ENCODE data around the gene RHPN2. TPM values are rescaled to one million over a fixed set of nuclear protein-coding genes. Genes with fewer than 3 reads are reported as not detected.

The RHPN2 gene
- total RNA-seq, 1 experiment from 2014 or later: 32.8 TPM

DNA sequence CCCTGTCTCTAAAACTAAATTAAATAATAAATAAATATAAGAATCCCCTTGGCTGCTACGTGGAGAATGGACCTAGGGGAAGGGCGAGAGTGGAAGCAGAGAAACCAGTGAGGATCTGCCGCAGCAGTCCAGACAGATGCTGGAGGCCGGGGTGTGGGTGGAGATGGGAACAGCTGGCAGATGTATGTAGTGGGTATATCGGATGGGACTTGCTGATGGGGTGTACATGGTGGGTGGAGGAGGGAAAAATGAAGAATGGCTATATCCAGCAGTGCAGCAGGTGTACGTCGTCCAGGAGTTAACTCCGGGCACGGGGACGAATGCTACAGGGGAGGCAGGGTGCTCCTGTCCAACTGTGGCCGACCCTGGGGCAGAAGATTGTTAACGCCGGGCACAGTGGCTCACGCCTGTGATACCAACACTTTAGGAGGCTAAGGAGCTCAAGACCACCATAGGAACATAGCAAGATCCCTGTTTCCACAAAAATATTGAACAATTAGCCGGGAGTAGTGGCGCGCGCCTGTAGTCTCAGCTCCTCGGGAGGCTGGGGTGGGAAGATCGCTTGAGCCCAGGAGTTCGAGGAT, 93.6 kb downstream of the RHPN2 start:
- H3K36me3 ChIP-seq (ENCODE audit: low read depth, low read length): no peaks in the 10 kb centered on the region
- H3F3A ChIP-seq (ENCODE audit: low read length, unreplicated experiment): no peaks in the 10 kb centered on the region
- ATAC-seq: no peak
- H4K20me1 ChIP-seq (ENCODE audit: low read length): no peaks in the 10 kb centered on the region
- TSS peak; percentile 55 for BruUV-seq (replicated peaks)
- H3K4me1 ChIP-seq (ENCODE audit: insufficient read depth, low read length): no peaks in the 10 kb centered on the region
- no peaks in the 10 kb centered on the region for H3K9me3 ChIP-seq (ENCODE audit: low read length)
- H3K9ac ChIP-seq (ENCODE audit: low read length): peak overlapping the region; percentile 86
- no peaks in the 10 kb centered on the region for H3K9me2 ChIP-seq (replicated peaks; ENCODE audit: low read length)
- DNase-seq: no peak
- peak overlapping the region; percentile 92 for H3K4me2 ChIP-seq (ENCODE audit: low read length)
- intact Hi-C loops (cut with micrococcal nuclease): loop anchor here (5.0 to 10.0 kb wide), 3 partner anchors 104 to 279 kb away; partner anchors contain the start of gene NUDT19
- POLR2A ChIA-PET (ENCODE audit: unreplicated experiment): no interaction called here
- H3K27me3 ChIP-seq (ENCODE audit: low read length): no peaks in the 10 kb centered on the region
- H3K27ac ChIP-seq (ENCODE audit: low read length): no peak overlapping the region
- no peak for TF ChIP-seq EZH2phosphoT487 (IDR thresholded peaks at IDR 0.05; ENCODE audit: borderline replicate concordance, low read length)
- no peak for TF ChIP-seq EZH2 (IDR thresholded peaks at IDR 0.05; ENCODE audit: low read length, unreplicated experiment)
- TF ChIP-seq, protein P1, sequence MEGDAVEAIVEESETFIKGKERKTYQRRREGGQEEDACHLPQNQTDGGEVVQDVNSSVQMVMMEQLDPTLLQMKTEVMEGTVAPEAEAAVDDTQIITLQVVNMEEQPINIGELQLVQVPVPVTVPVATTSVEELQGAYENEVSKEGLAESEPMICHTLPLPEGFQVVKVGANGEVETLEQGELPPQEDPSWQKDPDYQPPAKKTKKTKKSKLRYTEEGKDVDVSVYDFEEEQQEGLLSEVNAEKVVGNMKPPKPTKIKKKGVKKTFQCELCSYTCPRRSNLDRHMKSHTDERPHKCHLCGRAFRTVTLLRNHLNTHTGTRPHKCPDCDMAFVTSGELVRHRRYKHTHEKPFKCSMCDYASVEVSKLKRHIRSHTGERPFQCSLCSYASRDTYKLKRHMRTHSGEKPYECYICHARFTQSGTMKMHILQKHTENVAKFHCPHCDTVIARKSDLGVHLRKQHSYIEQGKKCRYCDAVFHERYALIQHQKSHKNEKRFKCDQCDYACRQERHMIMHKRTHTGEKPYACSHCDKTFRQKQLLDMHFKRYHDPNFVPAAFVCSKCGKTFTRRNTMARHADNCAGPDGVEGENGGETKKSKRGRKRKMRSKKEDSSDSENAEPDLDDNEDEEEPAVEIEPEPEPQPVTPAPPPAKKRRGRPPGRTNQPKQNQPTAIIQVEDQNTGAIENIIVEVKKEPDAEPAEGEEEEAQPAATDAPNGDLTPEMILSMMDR (conservative IDR thresholded peaks at IDR 0.05; ENCODE audit: low read depth, low read length): no peak
- H3K4me3 ChIP-seq (ENCODE audit: low read length): peak overlapping the region; percentile 85
- CTCF ChIA-PET: interaction anchor here (0.5 to 0.6 kb wide), 2 partner anchors 88 to 154 kb away, joined by 4 to 5 read pairs; no protein-coding TSS in a partner anchor
- H2AFZ ChIP-seq (ENCODE audit: low read length): peak overlapping the region; percentile 89
- H3K79me2 ChIP-seq (ENCODE audit: low read length): peaks cover 19% of the 10 kb centered on the region

DNA sequence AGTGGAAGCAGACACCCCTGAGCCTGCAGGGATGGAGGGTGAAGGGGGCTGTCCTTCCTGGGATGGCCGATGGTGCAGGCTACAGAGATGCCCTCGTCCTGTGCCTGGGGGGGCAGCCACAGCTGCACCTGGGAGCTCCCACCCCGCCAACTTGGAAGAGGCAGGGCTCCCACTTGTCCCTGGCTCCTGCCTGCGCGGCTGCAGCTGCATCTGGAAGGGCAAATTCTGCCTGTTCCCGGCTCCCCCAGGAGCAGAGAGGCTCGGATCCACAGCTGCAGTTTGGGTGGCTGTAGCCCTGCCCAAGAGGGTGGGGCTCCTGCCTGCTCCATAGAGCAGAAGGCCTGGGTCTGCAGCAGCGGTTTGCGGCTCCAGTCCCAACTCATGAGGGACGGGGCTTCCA, 95.1 kb downstream of the RHPN2 start:
- Histone ChIP-seq H4K20me1 (ENCODE audit: low read length) (no peaks in the 10 kb centered on the region), H3K36me3 (ENCODE audit: low read depth, low read length) (no peaks in the 10 kb centered on the region), H3K4me3 (ENCODE audit: low read length) (no peak overlapping the region), H3K9me2 (replicated peaks; ENCODE audit: low read length) (no peaks in the 10 kb centered on the region), H3K4me1 (ENCODE audit: insufficient read depth, low read length) (no peaks in the 10 kb centered on the region), H3F3A (ENCODE audit: low read length, unreplicated experiment) (no peaks in the 10 kb centered on the region), H3K9ac (ENCODE audit: low read length) (no peak overlapping the region), H2AFZ (ENCODE audit: low read length) (no peak overlapping the region), H3K27ac (ENCODE audit: low read length) (no peak overlapping the region), H3K4me2 (ENCODE audit: low read length) (no peak overlapping the region), H3K27me3 (ENCODE audit: low read length) (no peaks in the 10 kb centered on the region), H3K9me3 (ENCODE audit: low read length) (no peaks in the 10 kb centered on the region), H3K79me2 (ENCODE audit: low read length) (peaks cover 19% of the 10 kb centered on the region)
- intact Hi-C loops (cut with micrococcal nuclease): no loop called here
- ATAC-seq: no peak
- no TSS peak for BruUV-seq (replicated peaks)
- TF ChIP-seq EZH2 (IDR thresholded peaks at IDR 0.05; ENCODE audit: low read length, unreplicated experiment): no peak
- no peak for TF ChIP-seq EZH2phosphoT487 (IDR thresholded peaks at IDR 0.05; ENCODE audit: borderline replicate concordance, low read length)
- TF ChIP-seq, protein P1 (conservative IDR thresholded peaks at IDR 0.05; ENCODE audit: low read depth, low read length): no peak
- no peak for DNase-seq
- ChIA-PET CTCF (no interaction called here), POLR2A (ENCODE audit: unreplicated experiment) (no interaction called here)

DNA sequence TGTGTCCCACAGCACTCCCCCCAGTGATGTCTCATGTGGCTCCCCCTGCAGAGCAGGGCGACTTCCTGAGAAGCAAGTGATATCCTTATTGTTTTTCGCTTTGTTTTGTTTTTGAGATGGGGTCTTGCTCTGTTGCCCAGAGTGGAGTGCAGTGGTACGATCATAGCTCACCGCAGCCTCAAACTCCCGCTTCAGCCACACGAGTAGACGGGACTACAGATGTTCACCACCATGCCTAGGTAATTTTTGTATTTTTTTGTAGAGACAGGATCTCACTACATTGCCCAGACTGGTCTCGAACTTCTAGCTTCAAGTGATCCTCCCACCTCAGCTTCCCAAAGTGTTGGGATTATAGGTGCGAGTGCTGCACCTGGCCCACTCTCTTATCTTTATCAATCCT, 97.9 kb downstream of the RHPN2 start:
- H3K79me2 ChIP-seq (ENCODE audit: low read length): peaks cover 19% of the 10 kb centered on the region
- no peaks in the 10 kb centered on the region for H3K9me2 ChIP-seq (replicated peaks; ENCODE audit: low read length)
- H2AFZ ChIP-seq (ENCODE audit: low read length): no peak overlapping the region
- H3K4me2 ChIP-seq (ENCODE audit: low read length): no peak overlapping the region
- H4K20me1 ChIP-seq (ENCODE audit: low read length): no peaks in the 10 kb centered on the region
- H3K27ac ChIP-seq (ENCODE audit: low read length): no peak overlapping the region
- H3K9ac ChIP-seq (ENCODE audit: low read length): no peak overlapping the region
- TF ChIP-seq EZH2phosphoT487 (IDR thresholded peaks at IDR 0.05; ENCODE audit: borderline replicate concordance, low read length) (no peak), EZH2 (IDR thresholded peaks at IDR 0.05; ENCODE audit: low read length, unreplicated experiment) (no peak)
- TF ChIP-seq, protein P1 (conservative IDR thresholded peaks at IDR 0.05; ENCODE audit: low read depth, low read length): no peak
- intact Hi-C loops (cut with micrococcal nuclease): no loop called here
- no peaks in the 10 kb centered on the region for H3K4me1 ChIP-seq (ENCODE audit: insufficient read depth, low read length)
- no peak overlapping the region for H3K4me3 ChIP-seq (ENCODE audit: low read length)
- H3F3A ChIP-seq (ENCODE audit: low read length, unreplicated experiment): no peaks in the 10 kb centered on the region
- no peak for ATAC-seq
- no TSS peak for BruUV-seq (replicated peaks)
- no peak for DNase-seq
- no peaks in the 10 kb centered on the region for H3K9me3 ChIP-seq (ENCODE audit: low read length)
- H3K27me3 ChIP-seq (ENCODE audit: low read length): no peaks in the 10 kb centered on the region
- ChIA-PET CTCF (no interaction called here), POLR2A (ENCODE audit: unreplicated experiment) (no interaction called here)
- no peaks in the 10 kb centered on the region for H3K36me3 ChIP-seq (ENCODE audit: low read depth, low read length)
